GM06990 (cell line): ENCODE data around the gene NPTX1.

Source experiments
- DNase-seq: peaks from one replicate; pipeline ENCODE4 v3.0.0-alpha.2; 2011; ENCODE audit not compliant: insufficient read length; ENCODE audit errors: extremely low read depth
- H3K27me3 ChIP-seq: replicated peaks from 2 replicates; pipeline ENCODE4 v1.6.0; 2011; ENCODE audit warnings: low read length; ENCODE audit not compliant: control insufficient read depth, insufficient read depth
- H3K36me3 ChIP-seq: 2 replicates; pipeline ENCODE4 v1.5.1; 2011; ENCODE audit warnings: low read length; ENCODE audit not compliant: control insufficient read depth, insufficient read depth
- H3K4me3 ChIP-seq: replicated peaks from 2 replicates; pipeline ENCODE4 v1.5.1; 2011; ENCODE audit warnings: low read depth, mild to moderate bottlenecking, control low read depth, low read length
- TF ChIP-seq, protein P1 (sequence below): IDR thresholded peaks from 2 replicates; pipeline ENCODE4 v1.5.1; 2011; ENCODE audit warnings: low read length, control low read depth, mild to moderate bottlenecking, inconsistent platforms; ENCODE audit not compliant: insufficient read depth, poor library complexity, severe bottlenecking

Gene NPTX1

GRCh38 chr17:80470603-80471002 is 5.8 kb downstream of the NPTX1 start:
- H3K27me3 ChIP-seq: peaks cover 4% of the 10 kb centered on the region
- H3K4me3 ChIP-seq: no peak overlapping the region
- no peak for DNase-seq
- TF ChIP-seq, protein P1, sequence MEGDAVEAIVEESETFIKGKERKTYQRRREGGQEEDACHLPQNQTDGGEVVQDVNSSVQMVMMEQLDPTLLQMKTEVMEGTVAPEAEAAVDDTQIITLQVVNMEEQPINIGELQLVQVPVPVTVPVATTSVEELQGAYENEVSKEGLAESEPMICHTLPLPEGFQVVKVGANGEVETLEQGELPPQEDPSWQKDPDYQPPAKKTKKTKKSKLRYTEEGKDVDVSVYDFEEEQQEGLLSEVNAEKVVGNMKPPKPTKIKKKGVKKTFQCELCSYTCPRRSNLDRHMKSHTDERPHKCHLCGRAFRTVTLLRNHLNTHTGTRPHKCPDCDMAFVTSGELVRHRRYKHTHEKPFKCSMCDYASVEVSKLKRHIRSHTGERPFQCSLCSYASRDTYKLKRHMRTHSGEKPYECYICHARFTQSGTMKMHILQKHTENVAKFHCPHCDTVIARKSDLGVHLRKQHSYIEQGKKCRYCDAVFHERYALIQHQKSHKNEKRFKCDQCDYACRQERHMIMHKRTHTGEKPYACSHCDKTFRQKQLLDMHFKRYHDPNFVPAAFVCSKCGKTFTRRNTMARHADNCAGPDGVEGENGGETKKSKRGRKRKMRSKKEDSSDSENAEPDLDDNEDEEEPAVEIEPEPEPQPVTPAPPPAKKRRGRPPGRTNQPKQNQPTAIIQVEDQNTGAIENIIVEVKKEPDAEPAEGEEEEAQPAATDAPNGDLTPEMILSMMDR: no peak
- no peaks in the 10 kb centered on the region for H3K36me3 ChIP-seq

DNA sequence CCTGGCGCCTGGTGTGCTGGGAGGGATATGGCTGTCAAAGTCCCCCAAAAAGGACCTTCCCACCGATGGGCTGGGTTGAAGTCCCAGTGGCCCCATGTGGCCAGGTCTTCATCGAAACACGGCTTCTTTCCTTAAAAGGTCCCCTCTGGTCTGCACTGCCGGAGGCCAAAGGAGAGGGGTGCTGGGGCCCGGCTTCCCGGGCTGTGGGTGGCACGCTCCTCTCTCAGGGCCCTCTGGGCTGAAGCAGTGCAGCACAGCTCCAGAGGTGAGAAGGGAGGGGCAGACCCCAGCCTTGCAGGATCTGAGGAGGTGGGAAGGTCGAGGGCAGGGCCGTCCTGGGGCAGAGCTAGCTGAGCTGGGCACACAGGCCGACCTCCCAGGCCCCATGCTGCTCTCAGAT is 6.7 kb downstream of the NPTX1 start:
- no peak for DNase-seq

GRCh38 chr17:80468781-80469493 is 7.5 kb downstream of the NPTX1 start:
- Histone ChIP-seq H3K27me3 (peaks cover 3% of the 10 kb centered on the region), H3K36me3 (no peaks in the 10 kb centered on the region), H3K4me3 (no peak overlapping the region)
- no peak for DNase-seq
- TF ChIP-seq, protein P1: no peak

More for the DNA sequence above, 6.7 kb downstream of the NPTX1 start:
- H3K27me3 ChIP-seq: peaks cover 2% of the 10 kb centered on the region
- TF ChIP-seq, protein P1: no peak
- H3K36me3 ChIP-seq: no peaks in the 10 kb centered on the region
- no peak overlapping the region for H3K4me3 ChIP-seq

- DNase-seq: no peak
- peaks cover 4% of the 10 kb centered on the region for H3K27me3 ChIP-seq
- H3K4me3 ChIP-seq: no peak overlapping the region
- no peaks in the 10 kb centered on the region for H3K36me3 ChIP-seq
- TF ChIP-seq, protein P1: no peak
Observed at GRCh38 chr17:80468242-80468641, 8.2 kb downstream of the NPTX1 start.

DNA sequence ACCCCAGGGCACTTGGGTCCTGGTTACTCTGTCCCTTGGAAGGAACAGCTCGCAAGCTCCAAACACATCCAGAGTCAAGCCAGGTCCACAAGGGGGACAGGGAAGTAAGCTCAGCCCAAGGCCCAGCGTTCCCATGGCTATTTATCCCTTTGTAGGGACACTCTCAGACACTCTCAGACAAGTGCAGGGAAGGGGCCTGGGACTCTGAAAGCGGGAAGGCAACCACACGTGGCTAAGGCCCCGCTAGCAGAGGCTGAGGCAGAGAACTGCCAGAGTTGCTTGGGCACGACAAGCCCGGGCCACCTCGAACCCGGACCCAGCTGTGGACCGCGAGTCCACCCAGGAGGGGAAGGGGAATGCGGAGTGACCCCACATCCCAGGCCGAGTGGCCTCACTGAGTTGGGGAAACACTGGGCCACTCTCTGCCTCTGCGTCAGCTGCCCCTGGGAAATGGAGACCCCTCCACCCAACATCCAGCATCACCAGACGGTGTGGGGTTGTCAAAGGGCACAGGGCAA is 10.2 kb downstream of the NPTX1 start:
- H3K36me3 ChIP-seq: no peaks in the 10 kb centered on the region
- TF ChIP-seq, protein P1: no peak
- H3K4me3 ChIP-seq: no peak overlapping the region
- no peak for DNase-seq
- peaks cover 1% of the 10 kb centered on the region for H3K27me3 ChIP-seq
